ENCODE results near the gene PELI1.

The PELI1 gene

DNA sequence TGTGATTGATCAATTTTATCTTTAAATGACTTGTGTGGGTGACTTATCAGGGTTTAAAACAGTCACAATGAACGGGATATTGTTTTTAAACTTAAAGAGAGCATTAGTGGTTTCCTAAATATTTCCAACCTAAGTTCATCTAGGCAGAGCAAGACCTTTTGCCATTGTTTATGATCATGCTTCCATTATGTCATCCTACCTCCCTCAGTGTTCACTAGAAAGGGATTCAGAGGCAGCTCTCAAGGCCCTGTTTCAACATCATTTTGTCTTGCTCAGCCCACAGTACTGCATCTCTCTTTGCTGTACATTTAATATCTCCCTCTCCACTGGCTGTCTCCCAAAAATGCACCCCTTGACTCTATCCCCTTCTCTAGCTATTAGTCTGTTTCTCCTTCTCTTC is 21.5 kb upstream of the PELI1 start:
- Histone ChIP-seq H3K36me3 (replicated peaks) (no peaks in the 10 kb centered on the region), H3K4me3 (ENCODE audit: low read depth, low read length) (no peak overlapping the region), H3K27me3 (replicated peaks) (no peaks in the 10 kb centered on the region), H3K27ac (no peak overlapping the region)
- in situ Hi-C loops (cut with HindIII; ENCODE audit: low pct_ligation_motif_present, low sequenced_read_pairs) = no loop called here
- TF ChIP-seq, protein P1, sequence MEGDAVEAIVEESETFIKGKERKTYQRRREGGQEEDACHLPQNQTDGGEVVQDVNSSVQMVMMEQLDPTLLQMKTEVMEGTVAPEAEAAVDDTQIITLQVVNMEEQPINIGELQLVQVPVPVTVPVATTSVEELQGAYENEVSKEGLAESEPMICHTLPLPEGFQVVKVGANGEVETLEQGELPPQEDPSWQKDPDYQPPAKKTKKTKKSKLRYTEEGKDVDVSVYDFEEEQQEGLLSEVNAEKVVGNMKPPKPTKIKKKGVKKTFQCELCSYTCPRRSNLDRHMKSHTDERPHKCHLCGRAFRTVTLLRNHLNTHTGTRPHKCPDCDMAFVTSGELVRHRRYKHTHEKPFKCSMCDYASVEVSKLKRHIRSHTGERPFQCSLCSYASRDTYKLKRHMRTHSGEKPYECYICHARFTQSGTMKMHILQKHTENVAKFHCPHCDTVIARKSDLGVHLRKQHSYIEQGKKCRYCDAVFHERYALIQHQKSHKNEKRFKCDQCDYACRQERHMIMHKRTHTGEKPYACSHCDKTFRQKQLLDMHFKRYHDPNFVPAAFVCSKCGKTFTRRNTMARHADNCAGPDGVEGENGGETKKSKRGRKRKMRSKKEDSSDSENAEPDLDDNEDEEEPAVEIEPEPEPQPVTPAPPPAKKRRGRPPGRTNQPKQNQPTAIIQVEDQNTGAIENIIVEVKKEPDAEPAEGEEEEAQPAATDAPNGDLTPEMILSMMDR (IDR thresholded peaks at IDR 0.05; ENCODE audit: low read depth, low read length, missing control alignments) = no peak
- peak; percentile 30 for DNase-seq

DNA sequence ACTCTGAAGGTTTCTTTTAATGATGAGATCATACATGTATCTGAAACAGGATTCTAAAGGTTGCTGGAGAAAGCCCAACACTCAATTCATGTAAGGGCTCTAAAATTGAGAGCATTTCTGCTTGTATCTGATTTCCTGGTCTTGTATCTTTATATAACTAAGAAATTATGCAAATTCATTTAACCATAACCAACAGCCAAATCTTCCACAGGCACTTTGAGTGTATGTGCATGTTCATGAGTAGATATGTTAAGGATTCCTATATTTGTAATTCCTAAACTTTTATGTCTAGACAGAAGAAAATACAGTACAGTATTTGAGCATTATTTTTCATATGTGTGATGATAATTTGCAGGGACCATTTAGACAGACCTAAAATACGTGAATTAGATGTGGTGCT is 20.4 kb upstream of the PELI1 start:
- Histone ChIP-seq H3K4me3 (ENCODE audit: low read depth, low read length) (no peak overlapping the region), H3K27me3 (replicated peaks) (no peaks in the 10 kb centered on the region), H3K27ac (no peak overlapping the region), H3K36me3 (replicated peaks) (no peaks in the 10 kb centered on the region)
- TF ChIP-seq, protein P1 (IDR thresholded peaks at IDR 0.05; ENCODE audit: low read depth, low read length, missing control alignments) = no peak
- in situ Hi-C loops (cut with HindIII; ENCODE audit: low pct_ligation_motif_present, low sequenced_read_pairs) = no loop called here
- no peak for DNase-seq

GRCh38 chr2:64162516-64162915 is 18.3 kb upstream of the PELI1 start:
- Histone ChIP-seq H3K36me3 (replicated peaks) (no peaks in the 10 kb centered on the region), H3K27me3 (replicated peaks) (no peaks in the 10 kb centered on the region), H3K4me3 (ENCODE audit: low read depth, low read length) (no peak overlapping the region), H3K27ac (no peak overlapping the region)
- TF ChIP-seq, protein P1 (IDR thresholded peaks at IDR 0.05; ENCODE audit: low read depth, low read length, missing control alignments) = no peak
- no peak for DNase-seq
- in situ Hi-C loops (cut with HindIII; ENCODE audit: low pct_ligation_motif_present, low sequenced_read_pairs) = no loop called here

GRCh38 chr2:64157792-64158191 is 13.6 kb upstream of the PELI1 start:
- H3K4me3 ChIP-seq (ENCODE audit: low read depth, low read length) = no peak overlapping the region
- H3K36me3 ChIP-seq (replicated peaks) = no peaks in the 10 kb centered on the region
- no peak overlapping the region for H3K27ac ChIP-seq
- TF ChIP-seq, protein P1 (IDR thresholded peaks at IDR 0.05; ENCODE audit: low read depth, low read length, missing control alignments) = no peak
- DNase-seq = no peak
- no peaks in the 10 kb centered on the region for H3K27me3 ChIP-seq (replicated peaks)
- in situ Hi-C loops (cut with HindIII; ENCODE audit: low pct_ligation_motif_present, low sequenced_read_pairs) = no loop called here

DNA sequence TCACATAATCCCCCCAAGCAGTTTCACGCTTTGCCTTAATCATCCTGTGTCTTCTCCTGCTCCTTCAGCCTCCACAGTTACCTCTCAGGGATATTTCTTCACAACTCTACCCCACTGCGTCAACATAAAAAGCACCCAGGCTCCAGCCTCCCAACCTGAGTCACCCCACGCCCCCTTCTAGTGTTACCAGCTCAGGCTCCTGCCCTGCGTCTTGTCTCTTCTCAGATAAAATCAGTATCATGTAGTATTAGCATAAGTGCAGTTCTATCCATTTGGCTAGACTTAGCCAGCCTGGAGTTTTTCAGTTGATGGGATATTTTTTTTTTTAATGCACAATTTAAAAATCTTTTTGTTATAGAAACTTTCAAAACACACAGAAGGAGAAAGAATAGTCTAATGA is 9.6 kb upstream of the PELI1 start:
- no peak for DNase-seq
- Histone ChIP-seq H3K4me3 (ENCODE audit: low read depth, low read length) (no peak overlapping the region), H3K27me3 (replicated peaks) (no peaks in the 10 kb centered on the region), H3K36me3 (replicated peaks) (no peaks in the 10 kb centered on the region), H3K27ac (no peak overlapping the region)
- TF ChIP-seq, protein P1 (IDR thresholded peaks at IDR 0.05; ENCODE audit: low read depth, low read length, missing control alignments) = no peak
- in situ Hi-C loops (cut with HindIII; ENCODE audit: low pct_ligation_motif_present, low sequenced_read_pairs) = no loop called here

GRCh38 chr2:64151476-64151875 is 7.3 kb upstream of the PELI1 start:
- Histone ChIP-seq H3K27ac (no peak overlapping the region), H3K4me3 (ENCODE audit: low read depth, low read length) (no peak overlapping the region), H3K27me3 (replicated peaks) (no peaks in the 10 kb centered on the region), H3K36me3 (replicated peaks) (no peaks in the 10 kb centered on the region)
- in situ Hi-C loops (cut with HindIII; ENCODE audit: low pct_ligation_motif_present, low sequenced_read_pairs) = no loop called here
- no peak for DNase-seq
- TF ChIP-seq, protein P1 (IDR thresholded peaks at IDR 0.05; ENCODE audit: low read depth, low read length, missing control alignments) = no peak

Data from brain microvascular endothelial cell (primary cell).